Loucy (cell line): ENCODE measurements around the gene DISC1.

Experiments
- EZH2phosphoT487 ChIP-seq: fragments of 200-600 bp; IDR thresholded peaks from 2 replicates; pipeline ENCODE4 v1.6.1; 2018; ENCODE audit warnings: antibody characterized with exemption, mild to moderate bottlenecking, moderate library complexity, borderline replicate concordance
- TF ChIP-seq, protein P1 (sequence below): fragments of 200-600 bp; sonication (generic); conservative IDR thresholded peaks from 2 replicates; pipeline ENCODE4 v1.5.1; 2014; ENCODE audit warnings: mild to moderate bottlenecking, antibody characterized with exemption, low read length

GRCh38 chr1:231605149-231606100 lies 21.2 kb upstream of the DISC1 start:
- TF ChIP-seq, protein P1, sequence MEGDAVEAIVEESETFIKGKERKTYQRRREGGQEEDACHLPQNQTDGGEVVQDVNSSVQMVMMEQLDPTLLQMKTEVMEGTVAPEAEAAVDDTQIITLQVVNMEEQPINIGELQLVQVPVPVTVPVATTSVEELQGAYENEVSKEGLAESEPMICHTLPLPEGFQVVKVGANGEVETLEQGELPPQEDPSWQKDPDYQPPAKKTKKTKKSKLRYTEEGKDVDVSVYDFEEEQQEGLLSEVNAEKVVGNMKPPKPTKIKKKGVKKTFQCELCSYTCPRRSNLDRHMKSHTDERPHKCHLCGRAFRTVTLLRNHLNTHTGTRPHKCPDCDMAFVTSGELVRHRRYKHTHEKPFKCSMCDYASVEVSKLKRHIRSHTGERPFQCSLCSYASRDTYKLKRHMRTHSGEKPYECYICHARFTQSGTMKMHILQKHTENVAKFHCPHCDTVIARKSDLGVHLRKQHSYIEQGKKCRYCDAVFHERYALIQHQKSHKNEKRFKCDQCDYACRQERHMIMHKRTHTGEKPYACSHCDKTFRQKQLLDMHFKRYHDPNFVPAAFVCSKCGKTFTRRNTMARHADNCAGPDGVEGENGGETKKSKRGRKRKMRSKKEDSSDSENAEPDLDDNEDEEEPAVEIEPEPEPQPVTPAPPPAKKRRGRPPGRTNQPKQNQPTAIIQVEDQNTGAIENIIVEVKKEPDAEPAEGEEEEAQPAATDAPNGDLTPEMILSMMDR = no peak
- no peak for TF ChIP-seq EZH2phosphoT487
